ENCODE measurements around the gene MSANTD7. TPM values are rescaled to one million over a fixed set of nuclear protein-coding genes. Genes with fewer than 3 reads are reported as not detected.

The MSANTD7 gene
- total RNA-seq, 1 donor from 2014 or later, result 6.7 TPM

DNA sequence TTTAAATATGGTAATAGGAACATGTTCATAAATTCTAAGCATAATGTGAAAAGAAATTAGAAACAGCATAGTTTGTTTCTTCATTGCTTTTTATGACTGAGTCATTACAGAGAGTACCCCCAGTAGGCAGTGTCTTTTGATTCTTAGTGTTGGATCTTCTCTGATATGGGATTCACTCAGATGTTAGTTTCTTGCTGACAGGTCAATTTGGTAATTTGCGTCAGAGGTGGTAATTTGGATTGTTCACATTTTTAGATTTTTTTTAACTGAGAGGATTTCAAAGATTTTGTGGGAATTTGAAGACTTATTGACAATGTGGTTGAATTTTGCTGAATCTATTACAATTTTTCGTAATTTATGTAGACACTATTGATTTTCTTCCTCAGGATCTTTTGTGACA, 2.1 kb downstream of the MSANTD7 start:
- Histone ChIP-seq H3K4me3 (no peak overlapping the region), H3K4me1 (peaks cover 16% of the 10 kb centered on the region), H3K27me3 (no peaks in the 10 kb centered on the region), H3K36me3 (peaks cover 46% of the 10 kb centered on the region), H3K9me3 (no peaks in the 10 kb centered on the region), H3K27ac (no peak overlapping the region)
- ATAC-seq (no peak), DNase-seq (no peak)
- intact Hi-C loops (cut with DNase I), result no loop called here
- TF ChIP-seq, protein P1, sequence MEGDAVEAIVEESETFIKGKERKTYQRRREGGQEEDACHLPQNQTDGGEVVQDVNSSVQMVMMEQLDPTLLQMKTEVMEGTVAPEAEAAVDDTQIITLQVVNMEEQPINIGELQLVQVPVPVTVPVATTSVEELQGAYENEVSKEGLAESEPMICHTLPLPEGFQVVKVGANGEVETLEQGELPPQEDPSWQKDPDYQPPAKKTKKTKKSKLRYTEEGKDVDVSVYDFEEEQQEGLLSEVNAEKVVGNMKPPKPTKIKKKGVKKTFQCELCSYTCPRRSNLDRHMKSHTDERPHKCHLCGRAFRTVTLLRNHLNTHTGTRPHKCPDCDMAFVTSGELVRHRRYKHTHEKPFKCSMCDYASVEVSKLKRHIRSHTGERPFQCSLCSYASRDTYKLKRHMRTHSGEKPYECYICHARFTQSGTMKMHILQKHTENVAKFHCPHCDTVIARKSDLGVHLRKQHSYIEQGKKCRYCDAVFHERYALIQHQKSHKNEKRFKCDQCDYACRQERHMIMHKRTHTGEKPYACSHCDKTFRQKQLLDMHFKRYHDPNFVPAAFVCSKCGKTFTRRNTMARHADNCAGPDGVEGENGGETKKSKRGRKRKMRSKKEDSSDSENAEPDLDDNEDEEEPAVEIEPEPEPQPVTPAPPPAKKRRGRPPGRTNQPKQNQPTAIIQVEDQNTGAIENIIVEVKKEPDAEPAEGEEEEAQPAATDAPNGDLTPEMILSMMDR (IDR thresholded peaks at IDR 0.05), result no peak

DNA sequence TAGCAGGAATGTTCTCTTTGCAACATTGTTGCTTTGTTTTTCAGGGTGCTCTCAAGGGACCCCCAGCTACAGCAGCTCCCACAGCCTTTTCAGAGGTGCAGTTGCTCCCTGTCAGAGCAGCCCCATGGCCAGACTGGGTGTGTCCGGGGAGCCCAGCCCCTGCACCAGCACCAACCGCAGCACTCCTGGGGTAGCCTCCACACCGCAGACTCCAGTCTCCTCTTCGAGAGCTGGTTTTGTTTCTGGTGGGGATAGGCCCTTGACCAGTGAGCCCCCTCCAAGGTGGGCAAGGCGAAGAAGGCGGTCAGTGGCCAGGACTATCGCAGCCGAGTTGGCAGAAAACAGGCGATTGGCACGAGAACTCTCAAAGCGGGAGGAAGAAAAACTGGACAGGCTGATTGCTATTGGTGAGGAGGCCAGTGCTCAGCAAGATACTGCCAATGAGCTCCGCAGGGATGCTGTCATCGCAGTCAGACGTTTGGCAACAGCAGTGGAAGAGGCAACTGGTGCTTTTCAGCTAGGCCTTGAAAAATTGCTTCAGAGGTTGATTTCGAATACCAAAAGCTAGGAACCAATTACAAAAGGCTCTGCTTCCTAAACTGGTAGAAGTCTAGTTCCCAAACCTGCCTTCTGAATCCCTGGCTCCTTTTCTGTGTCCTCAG, 5.4 kb downstream of the MSANTD7 start:
- peaks cover 56% of the 10 kb centered on the region for H3K36me3 ChIP-seq
- ATAC-seq (no peak), DNase-seq (no peak)
- peaks cover 8% of the 10 kb centered on the region for H3K4me1 ChIP-seq
- H3K27me3 ChIP-seq, result no peaks in the 10 kb centered on the region
- H3K4me3 ChIP-seq, result no peak overlapping the region
- no peak overlapping the region for H3K27ac ChIP-seq
- TF ChIP-seq, protein P1 (IDR thresholded peaks at IDR 0.05), result no peak
- H3K9me3 ChIP-seq, result no peaks in the 10 kb centered on the region
- intact Hi-C loops (cut with DNase I), result no loop called here

DNA sequence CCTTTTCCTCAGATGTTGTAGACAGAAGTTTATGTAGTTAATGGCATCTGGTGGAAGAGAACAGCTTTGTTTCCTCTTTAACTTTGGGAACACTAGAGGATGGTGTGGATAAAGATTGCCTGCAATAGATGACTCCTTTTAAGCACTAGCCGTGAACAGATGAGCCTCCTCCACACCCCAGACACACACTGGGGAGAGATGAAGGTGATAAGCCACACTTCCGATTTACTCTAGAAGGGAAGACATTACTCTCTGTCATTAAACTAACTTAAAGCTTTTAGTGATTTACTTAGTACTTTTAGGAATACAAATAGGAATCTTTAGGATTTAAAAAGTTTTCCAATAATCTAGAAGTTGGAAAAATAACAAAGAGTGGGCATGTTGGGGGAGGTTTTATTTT, 6.8 kb downstream of the MSANTD7 start:
- no peak for DNase-seq
- ATAC-seq, result no peak
- no peaks in the 10 kb centered on the region for H3K27me3 ChIP-seq
- no peaks in the 10 kb centered on the region for H3K9me3 ChIP-seq
- TF ChIP-seq, protein P1 (IDR thresholded peaks at IDR 0.05), result no peak
- H3K4me3 ChIP-seq, result no peak overlapping the region
- H3K36me3 ChIP-seq, result peaks cover 70% of the 10 kb centered on the region
- intact Hi-C loops (cut with DNase I), result no loop called here
- H3K4me1 ChIP-seq, result no peaks in the 10 kb centered on the region
- H3K27ac ChIP-seq, result no peak overlapping the region

DNA sequence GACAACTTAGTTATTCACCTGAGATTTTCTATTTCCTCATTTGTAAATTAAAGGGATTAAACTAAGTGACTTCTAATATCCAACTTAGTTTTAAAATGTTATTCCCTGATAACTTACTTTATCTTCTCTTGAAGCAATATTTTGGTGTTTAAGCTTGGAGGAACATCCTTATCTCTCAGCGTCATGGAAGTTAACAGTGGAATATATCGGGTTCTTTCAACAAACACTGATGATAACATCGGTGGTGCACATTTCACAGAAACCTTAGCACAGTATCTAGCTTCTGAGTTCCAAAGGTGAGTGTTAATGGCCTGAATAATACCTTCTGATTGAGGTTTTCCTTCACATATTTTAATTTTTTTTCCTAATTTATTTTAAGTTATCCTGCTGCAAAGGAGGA, 14.1 kb downstream of the MSANTD7 start:
- Histone ChIP-seq H3K27ac (no peak overlapping the region), H3K36me3 (peaks cover 62% of the 10 kb centered on the region), H3K27me3 (no peaks in the 10 kb centered on the region)

DNA sequence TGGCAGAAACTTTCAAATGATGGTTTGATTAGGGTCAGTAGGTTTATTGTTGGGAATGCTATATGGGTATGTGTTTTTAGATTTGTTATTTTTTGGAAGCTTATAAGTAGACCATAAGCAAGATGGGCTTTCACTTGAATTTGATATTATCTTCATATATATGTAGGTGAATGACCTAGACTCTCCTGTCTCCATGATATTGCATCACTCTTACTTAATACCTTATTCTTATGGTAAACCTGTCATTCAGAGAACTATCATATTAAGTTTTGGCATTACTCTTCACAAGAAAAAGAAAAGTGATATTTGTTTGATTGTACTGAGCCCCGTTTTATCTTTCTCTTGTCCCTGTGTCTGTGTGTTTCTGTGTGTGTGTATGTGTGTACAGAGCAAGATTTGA, 17.3 kb downstream of the MSANTD7 start:
- Histone ChIP-seq H3K36me3 (peaks cover 56% of the 10 kb centered on the region), H3K4me1 (no peaks in the 10 kb centered on the region), H3K27ac (no peak overlapping the region), H3K27me3 (no peaks in the 10 kb centered on the region), H3K4me3 (no peak overlapping the region), H3K9me3 (no peaks in the 10 kb centered on the region)
- DNase-seq, result no peak
- TF ChIP-seq, protein P1 (IDR thresholded peaks at IDR 0.05), result no peak
- intact Hi-C loops (cut with DNase I), result no loop called here
- ATAC-seq, result no peak

More for the DNA sequence above, 14.1 kb downstream of the MSANTD7 start:
- Histone ChIP-seq H3K9me3 (no peaks in the 10 kb centered on the region), H3K4me1 (no peaks in the 10 kb centered on the region), H3K4me3 (no peak overlapping the region)
- DNase-seq (no peak), ATAC-seq (no peak)
- intact Hi-C loops (cut with DNase I), result no loop called here
- TF ChIP-seq, protein P1 (IDR thresholded peaks at IDR 0.05), result no peak
